ENCODE results near the gene RNF128. TPM values are rescaled to one million over a fixed set of nuclear protein-coding genes. Genes with fewer than 3 reads are reported as not detected.

The RNF128 gene
- total RNA-seq, 2 donors from 2014 or later = 0.55 to 0.78 TPM

DNA sequence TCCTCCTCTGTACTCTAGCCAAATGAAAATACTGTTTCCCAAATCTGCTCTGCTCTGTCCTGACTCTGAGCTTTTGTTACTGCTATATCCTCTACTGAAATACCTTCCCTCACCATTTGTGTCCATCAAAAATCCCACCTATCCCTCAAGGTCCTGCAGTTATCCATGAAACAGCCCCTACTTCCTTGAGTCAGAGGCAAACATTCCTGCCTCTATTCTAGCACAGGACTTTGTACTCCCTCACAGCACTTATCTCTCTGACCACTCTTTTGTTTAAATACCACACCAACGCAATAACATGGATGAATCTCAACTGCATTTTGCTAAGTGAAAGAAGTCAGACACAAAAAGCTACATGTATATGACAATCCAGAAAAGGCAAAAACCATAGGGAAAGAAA lies 10.5 kb upstream of the RNF128 start:
- Histone ChIP-seq H3K4me1 (no peaks in the 10 kb centered on the region), H3K27me3 (no peaks in the 10 kb centered on the region), H3K27ac (no peak overlapping the region), H3K4me3 (no peak overlapping the region), H3K9me3 (no peaks in the 10 kb centered on the region), H3K36me3 (no peaks in the 10 kb centered on the region)
- no peak for DNase-seq (ENCODE audit: low spot score)
- TF ChIP-seq, protein P1, sequence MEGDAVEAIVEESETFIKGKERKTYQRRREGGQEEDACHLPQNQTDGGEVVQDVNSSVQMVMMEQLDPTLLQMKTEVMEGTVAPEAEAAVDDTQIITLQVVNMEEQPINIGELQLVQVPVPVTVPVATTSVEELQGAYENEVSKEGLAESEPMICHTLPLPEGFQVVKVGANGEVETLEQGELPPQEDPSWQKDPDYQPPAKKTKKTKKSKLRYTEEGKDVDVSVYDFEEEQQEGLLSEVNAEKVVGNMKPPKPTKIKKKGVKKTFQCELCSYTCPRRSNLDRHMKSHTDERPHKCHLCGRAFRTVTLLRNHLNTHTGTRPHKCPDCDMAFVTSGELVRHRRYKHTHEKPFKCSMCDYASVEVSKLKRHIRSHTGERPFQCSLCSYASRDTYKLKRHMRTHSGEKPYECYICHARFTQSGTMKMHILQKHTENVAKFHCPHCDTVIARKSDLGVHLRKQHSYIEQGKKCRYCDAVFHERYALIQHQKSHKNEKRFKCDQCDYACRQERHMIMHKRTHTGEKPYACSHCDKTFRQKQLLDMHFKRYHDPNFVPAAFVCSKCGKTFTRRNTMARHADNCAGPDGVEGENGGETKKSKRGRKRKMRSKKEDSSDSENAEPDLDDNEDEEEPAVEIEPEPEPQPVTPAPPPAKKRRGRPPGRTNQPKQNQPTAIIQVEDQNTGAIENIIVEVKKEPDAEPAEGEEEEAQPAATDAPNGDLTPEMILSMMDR (IDR thresholded peaks at IDR 0.05) = no peak

DNA sequence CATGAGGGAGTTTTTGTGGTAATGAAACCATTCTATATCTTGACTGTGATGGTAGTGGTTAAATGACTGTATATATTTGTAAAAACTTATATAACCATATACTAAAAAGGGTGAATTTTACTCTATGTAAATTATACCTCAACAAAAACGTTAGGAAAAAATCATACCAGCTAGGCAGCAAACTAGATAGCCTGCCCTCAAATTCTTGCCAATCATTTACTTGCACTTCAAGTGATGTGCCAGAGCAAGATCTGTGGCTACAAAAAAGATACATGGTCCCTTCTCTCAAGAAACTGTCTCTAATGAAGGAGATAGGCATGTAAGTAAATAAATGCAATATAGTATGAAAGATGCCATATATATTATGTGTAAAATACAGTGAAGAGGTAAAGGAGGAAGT lies 10.0 kb upstream of the RNF128 start:
- Histone ChIP-seq H3K27ac (no peak overlapping the region), H3K27me3 (no peaks in the 10 kb centered on the region), H3K4me3 (no peak overlapping the region), H3K9me3 (no peaks in the 10 kb centered on the region), H3K4me1 (no peaks in the 10 kb centered on the region), H3K36me3 (no peaks in the 10 kb centered on the region)
- no peak for DNase-seq (ENCODE audit: low spot score)
- TF ChIP-seq, protein P1 (IDR thresholded peaks at IDR 0.05) = no peak

DNA sequence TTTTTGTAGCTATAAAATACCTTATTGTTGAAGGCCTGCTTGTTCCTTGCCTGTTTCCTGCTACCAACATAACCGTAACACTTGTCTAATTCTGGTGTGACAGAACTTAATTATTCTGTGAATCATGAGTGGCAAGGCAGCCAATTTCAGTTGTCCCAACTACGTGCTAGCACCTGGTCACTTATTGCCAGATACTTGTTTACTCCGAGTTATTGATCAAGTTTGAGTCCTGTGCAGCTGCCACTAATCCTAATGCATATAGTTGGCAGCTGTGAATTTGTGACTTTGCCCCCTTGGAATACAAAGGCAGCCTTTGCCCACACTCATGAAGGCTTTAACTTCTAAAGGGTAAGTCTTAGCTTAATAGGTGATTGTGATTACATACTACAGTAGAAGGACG lies 7.8 kb upstream of the RNF128 start:
- Histone ChIP-seq H3K9me3 (no peaks in the 10 kb centered on the region), H3K27me3 (no peaks in the 10 kb centered on the region), H3K4me3 (no peak overlapping the region), H3K4me1 (no peaks in the 10 kb centered on the region), H3K36me3 (no peaks in the 10 kb centered on the region), H3K27ac (no peak overlapping the region)
- TF ChIP-seq, protein P1 (IDR thresholded peaks at IDR 0.05) = no peak
- DNase-seq (ENCODE audit: low spot score) = no peak

DNA sequence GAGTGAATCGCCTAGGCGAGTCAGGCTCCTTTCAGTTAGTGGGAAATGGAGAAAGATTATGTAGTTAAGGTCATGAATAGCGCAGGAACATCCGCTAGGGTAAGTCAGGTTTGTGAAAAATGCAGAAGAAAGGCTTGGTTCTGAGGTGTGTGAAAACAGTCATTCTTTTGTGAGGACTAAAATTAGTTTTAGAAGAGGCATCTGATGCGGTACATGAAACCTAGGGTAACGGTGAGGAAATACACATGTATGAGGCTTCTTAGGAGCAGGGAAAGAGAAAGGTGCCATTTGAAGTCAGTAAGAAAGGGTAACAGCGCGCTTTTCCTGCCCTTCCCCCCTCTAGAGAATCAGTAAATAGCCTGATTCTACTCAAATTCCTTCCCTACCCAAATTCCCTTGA lies 570 bp upstream of the RNF128 start:
- Histone ChIP-seq H3K36me3 (no peaks in the 10 kb centered on the region), H3K27ac (no peak overlapping the region), H3K9me3 (no peaks in the 10 kb centered on the region), H3K4me3 (peak overlapping the region; percentile 25 to 49), H3K4me1 (no peaks in the 10 kb centered on the region), H3K27me3 (peaks cover 0 to 6% of the 10 kb centered on the region in 2 donors)
- DNase-seq (ENCODE audit: low spot score) = no peak
- TF ChIP-seq, protein P1 (IDR thresholded peaks at IDR 0.05) = no peak

DNA sequence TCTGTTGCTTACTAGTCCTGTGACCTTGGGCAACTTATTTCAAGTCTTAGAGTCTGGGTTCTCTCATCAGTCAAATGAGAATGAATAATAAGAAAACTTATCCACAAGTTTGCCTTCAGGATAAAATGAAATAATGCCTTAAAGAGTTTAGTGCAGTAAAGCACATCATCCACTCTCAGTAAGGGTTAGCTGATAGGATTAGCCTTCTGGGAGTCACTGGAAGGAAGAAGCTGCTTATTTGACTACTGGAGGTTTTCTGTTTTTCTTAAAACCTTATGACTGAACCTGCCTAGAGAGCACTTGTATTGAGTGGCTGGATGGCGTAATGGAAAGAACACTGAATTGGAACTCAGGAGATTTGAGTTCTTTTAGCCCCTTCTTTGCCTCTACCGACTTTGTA lies 1.8 kb downstream of the RNF128 start:
- no peak overlapping the region for H3K27ac ChIP-seq
- H3K4me1 ChIP-seq = no peaks in the 10 kb centered on the region
- no peak overlapping the region for H3K4me3 ChIP-seq
- TF ChIP-seq, protein P1 (IDR thresholded peaks at IDR 0.05) = no peak
- no peaks in the 10 kb centered on the region for H3K9me3 ChIP-seq
- H3K27me3 ChIP-seq = peaks cover 0 to 6% of the 10 kb centered on the region in 2 donors
- no peak for DNase-seq (ENCODE audit: low spot score)
- no peaks in the 10 kb centered on the region for H3K36me3 ChIP-seq

DNA sequence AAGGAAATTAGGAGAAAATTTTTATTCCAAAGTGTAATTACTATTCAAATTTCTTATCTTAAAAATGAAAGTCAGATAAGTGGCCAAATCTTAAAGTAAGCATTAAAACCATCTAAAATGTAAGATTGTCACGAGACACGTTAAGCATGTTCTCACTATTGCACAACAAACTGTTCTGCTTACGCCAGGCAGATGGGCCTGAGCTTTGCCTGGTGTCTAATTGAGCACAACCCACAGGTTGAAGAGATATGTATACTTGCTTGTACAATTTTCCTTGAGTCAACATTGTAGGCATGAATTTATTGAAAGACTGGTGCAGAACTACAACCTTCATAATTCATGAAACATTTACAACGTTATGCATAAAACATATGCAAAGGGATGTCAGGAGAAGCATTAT lies 3.9 kb downstream of the RNF128 start:
- H3K4me3 ChIP-seq = no peak overlapping the region
- peaks cover 0 to 6% of the 10 kb centered on the region in 2 donors for H3K27me3 ChIP-seq

More for the DNA sequence above, 3.9 kb downstream of the RNF128 start:
- Histone ChIP-seq H3K9me3 (no peaks in the 10 kb centered on the region), H3K4me1 (no peaks in the 10 kb centered on the region), H3K27ac (no peak overlapping the region), H3K36me3 (no peaks in the 10 kb centered on the region)
- DNase-seq (ENCODE audit: low spot score) = no peak
- TF ChIP-seq, protein P1 (IDR thresholded peaks at IDR 0.05) = no peak
